ENCODE data around the gene OSBPL8.

OSBPL8 gene

DNA sequence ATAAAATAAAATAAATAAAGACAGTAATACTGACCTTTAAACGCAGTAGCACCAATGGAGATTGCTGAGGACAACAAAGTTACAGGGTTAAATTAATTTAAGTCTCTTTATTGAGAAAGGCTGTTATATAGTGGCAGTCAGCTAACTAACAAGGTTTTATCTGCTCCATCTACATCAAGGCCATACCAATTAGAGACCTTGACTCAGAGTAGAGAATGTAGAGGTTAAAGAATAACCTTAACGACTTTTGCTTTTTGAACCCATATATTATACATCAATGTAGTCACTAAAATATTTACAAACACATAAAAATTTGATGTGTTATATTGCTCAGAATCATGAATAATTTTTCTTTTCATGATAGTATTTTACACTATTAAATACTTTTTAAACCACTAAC, 21.6 kb downstream of the OSBPL8 start:
- H3K4me3 ChIP-seq (ENCODE audit: low read depth, low read length) = no peak overlapping the region
- TF ChIP-seq, protein P1, sequence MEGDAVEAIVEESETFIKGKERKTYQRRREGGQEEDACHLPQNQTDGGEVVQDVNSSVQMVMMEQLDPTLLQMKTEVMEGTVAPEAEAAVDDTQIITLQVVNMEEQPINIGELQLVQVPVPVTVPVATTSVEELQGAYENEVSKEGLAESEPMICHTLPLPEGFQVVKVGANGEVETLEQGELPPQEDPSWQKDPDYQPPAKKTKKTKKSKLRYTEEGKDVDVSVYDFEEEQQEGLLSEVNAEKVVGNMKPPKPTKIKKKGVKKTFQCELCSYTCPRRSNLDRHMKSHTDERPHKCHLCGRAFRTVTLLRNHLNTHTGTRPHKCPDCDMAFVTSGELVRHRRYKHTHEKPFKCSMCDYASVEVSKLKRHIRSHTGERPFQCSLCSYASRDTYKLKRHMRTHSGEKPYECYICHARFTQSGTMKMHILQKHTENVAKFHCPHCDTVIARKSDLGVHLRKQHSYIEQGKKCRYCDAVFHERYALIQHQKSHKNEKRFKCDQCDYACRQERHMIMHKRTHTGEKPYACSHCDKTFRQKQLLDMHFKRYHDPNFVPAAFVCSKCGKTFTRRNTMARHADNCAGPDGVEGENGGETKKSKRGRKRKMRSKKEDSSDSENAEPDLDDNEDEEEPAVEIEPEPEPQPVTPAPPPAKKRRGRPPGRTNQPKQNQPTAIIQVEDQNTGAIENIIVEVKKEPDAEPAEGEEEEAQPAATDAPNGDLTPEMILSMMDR (IDR thresholded peaks at IDR 0.05; ENCODE audit: low read depth, low read length) = no peak

DNA sequence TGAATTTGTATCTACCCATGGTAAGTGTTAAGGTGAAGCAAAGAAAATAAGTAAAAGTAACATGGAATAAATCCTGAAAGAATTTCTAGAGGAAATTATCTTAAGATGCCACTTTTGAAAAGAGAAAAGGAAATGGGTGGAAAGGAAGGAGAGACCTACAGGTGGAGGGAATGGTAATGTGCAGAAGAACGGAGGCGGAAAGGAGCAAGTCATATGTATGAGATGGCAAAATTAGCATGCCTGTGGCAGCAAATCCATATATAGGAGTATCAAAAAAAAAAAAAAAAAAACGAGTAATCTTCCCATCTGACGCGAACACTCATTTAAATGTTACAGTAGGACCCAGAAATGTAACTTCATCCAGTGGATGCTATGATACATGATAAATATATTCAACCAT, 23.0 kb downstream of the OSBPL8 start:
- TF ChIP-seq, protein P1 (IDR thresholded peaks at IDR 0.05; ENCODE audit: low read depth, low read length) = no peak
- H3K4me3 ChIP-seq (ENCODE audit: low read depth, low read length) = no peak overlapping the region

DNA sequence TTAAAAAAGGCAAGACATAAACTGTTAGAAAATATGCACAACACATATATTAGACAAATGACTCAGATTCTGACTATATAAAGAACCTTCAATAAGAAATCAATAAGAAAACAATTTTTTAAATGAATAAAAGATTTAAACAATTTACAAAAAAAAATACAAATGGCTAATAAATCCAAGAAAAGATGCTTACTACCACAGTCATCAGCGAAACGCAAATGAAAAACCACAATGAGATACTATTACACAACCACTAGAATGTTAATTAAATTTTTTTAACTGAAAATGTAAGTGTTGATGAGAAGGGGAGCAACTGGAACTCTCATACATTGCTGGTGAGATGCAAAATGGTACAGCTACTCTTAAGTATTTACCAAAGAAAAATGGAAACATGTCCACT, 24.4 kb downstream of the OSBPL8 start:
- TF ChIP-seq, protein P1 (IDR thresholded peaks at IDR 0.05; ENCODE audit: low read depth, low read length) = no peak
- H3K4me3 ChIP-seq (ENCODE audit: low read depth, low read length) = no peak overlapping the region

DNA sequence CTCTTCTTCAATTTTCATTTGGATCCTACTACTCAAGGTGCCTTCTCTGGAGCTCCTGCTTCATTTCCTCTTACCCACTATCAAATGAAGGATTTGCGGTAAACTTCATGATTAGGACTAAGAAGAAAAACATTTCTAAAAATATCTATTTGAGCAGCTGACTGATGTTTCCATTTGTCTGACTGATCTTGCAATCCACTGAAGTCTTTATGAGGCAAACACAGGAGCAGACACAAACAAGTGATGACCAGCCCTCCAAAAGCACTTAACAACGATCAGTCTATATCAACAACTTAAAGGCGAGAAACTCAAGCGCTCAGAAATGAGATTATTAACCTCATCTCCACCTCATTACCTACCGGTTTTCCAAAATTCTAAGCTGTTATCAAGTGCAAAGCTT, 26.2 kb downstream of the OSBPL8 start:
- TF ChIP-seq, protein P1 (IDR thresholded peaks at IDR 0.05; ENCODE audit: low read depth, low read length) = no peak
- no peak overlapping the region for H3K4me3 ChIP-seq (ENCODE audit: low read depth, low read length)

DNA sequence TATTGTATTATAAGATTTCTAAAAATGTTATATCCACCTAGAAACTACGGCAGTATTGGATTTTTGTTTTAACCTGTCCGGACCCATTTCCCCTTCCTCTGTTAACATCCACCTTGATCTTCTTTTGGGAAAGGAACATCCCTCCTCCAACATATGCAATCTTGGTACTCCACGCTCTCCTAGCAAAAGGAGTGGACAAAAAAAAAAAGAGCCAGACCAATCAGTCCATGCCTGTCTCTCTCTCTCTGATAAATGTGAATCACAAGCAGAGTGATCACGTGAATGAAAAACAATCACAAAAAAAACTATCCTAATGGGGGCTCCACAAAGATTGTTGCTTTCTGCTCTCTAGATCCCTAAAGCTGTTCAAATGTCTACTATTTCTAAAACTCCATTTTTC, 27.1 kb downstream of the OSBPL8 start:
- H3K4me3 ChIP-seq (ENCODE audit: low read depth, low read length) = no peak overlapping the region
- TF ChIP-seq, protein P1 (IDR thresholded peaks at IDR 0.05; ENCODE audit: low read depth, low read length) = no peak

DNA sequence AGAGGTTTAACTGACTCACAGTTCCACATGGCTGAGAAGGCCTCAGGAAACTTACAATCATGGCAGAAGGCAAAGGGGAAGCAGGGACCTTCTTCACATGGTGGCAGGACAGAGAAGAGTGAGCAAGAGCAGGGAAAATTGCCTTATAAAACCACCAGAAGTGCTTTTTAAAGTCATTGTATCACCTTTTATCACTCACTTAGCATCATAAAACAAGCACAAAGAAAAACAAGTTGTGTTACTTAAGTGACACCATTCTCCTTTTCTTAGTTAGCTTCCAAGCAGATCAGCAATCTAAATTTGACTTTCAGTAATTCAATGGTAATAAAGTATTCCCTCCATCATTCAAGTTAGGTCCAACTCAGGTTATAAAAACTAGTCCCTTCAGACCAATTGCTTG, 28.5 kb downstream of the OSBPL8 start:
- no peak overlapping the region for H3K4me3 ChIP-seq (ENCODE audit: low read depth, low read length)
- TF ChIP-seq, protein P1 (IDR thresholded peaks at IDR 0.05; ENCODE audit: low read depth, low read length) = no peak

DNA sequence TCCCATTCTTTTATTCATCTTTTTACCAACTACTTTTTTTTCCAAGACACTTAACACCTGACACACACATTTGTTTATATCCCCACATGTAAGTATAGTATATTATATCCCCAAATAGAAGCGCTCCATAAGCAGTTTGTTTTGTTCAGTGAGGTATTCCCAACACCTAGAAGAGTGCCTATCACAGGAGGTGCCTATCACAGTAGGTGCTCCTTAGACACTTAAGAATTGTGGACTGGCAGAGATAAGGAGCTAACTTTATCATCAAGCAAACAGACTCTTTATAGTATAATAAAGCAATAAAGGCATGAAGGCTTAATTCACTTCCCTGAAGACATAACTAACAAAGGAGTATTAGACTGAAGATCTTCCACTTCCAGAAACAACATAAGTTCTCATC, 29.1 kb downstream of the OSBPL8 start:
- TF ChIP-seq, protein P1 (IDR thresholded peaks at IDR 0.05; ENCODE audit: low read depth, low read length) = no peak
- no peak overlapping the region for H3K4me3 ChIP-seq (ENCODE audit: low read depth, low read length)
